Brain microvascular endothelial cell (primary cell): ENCODE results near the gene ZC3H10.

Source experiments
- DNase-seq: peaks from one replicate; pipeline ENCODE4 v3.0.0-alpha.2; 2020
- H3K27ac ChIP-seq: fragments of 250-450 bp; sonication (Bioruptor Pico); 2 replicates; pipeline ENCODE4 v1.5.1; 2020; ENCODE audit warnings: mild to moderate bottlenecking, moderate library complexity
- H3K27me3 ChIP-seq: fragments of 250-450 bp; sonication (Bioruptor Pico); replicated peaks from 2 replicates; pipeline ENCODE4 v1.5.1; 2020; ENCODE audit warnings: mild to moderate bottlenecking
- H3K36me3 ChIP-seq: fragments of 250-450 bp; sonication (Bioruptor Pico); replicated peaks from 2 replicates; pipeline ENCODE4 v1.5.1; 2020; ENCODE audit warnings: mild to moderate bottlenecking
- H3K4me3 ChIP-seq: 2 replicates; pipeline ENCODE4 v1.5.1; 2011; ENCODE audit warnings: low read depth, mild to moderate bottlenecking, control low read depth, low read length, moderate library complexity
- CTCF ChIP-seq: IDR thresholded peaks from 2 replicates; pipeline ENCODE4 v1.5.1; 2011; ENCODE audit warnings: low read depth, mild to moderate bottlenecking, moderate library complexity, low read length, control low read depth, inconsistent platforms; ENCODE audit errors: missing control alignments
- in situ Hi-C: cut with HindIII; loops from 2 replicates; pipeline ENCODE4 v1.10.0; 2017; ENCODE audit warnings: low sequenced_read_pairs, low pct_ligation_motif_present

The ZC3H10 gene

GRCh38 chr12:56169229-56169759 lies 51.2 kb downstream of the ZC3H10 start:
- in situ Hi-C loops, result no loop called here
- H3K36me3 ChIP-seq, result peaks cover 77% of the 10 kb centered on the region

GRCh38 chr12:56172839-56173238 lies 54.8 kb downstream of the ZC3H10 start:
- in situ Hi-C loops, result no loop called here
- DNase-seq, result no peak
- Histone ChIP-seq H3K36me3 (peaks cover 73% of the 10 kb centered on the region), H3K27me3 (no peaks in the 10 kb centered on the region), H3K27ac (no peak overlapping the region), H3K4me3 (no peak overlapping the region)
- TF ChIP-seq CTCF, result no peak

More at GRCh38 chr12:56169229-56169759, 51.2 kb downstream of the ZC3H10 start:
- no peak overlapping the region for H3K4me3 ChIP-seq
- no peaks in the 10 kb centered on the region for H3K27me3 ChIP-seq
- no peak for TF ChIP-seq CTCF
- H3K27ac ChIP-seq, result no peak overlapping the region
- DNase-seq, result no peak
